ENCODE data around the gene KRT6C.

KRT6C gene

DNA sequence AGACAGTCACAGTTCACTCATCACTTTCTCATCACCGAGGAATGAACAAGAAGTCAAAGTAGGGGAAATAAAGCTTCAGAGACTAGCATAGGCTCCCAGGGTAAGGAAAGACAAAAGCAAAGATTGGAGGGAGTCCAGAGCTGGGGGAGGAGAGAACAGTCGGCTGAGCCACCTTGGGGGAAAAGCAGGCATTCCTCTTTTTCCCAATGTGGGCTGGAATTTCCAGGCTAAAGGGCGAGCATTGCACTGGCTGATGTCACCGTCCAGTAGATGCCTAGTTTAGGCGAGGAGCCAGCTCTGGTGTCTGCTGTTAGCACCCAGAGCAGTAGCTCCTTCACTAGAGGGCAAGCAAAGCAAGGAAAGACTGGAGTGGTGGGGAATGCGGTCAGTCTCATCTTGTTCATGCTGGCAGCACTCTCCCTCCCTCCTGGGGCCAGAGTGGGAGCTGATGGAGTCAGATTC is 31.0 kb downstream of the KRT6C start:
- peak; percentile 11 for DNase-seq (ENCODE audit: low read depth, low spot score)
- H3K36me3 ChIP-seq (ENCODE audit: control insufficient read depth, insufficient read depth, low read length), result no peaks in the 10 kb centered on the region
- H3K27me3 ChIP-seq (ENCODE audit: control insufficient read depth, insufficient read depth, low read length), result no peaks in the 10 kb centered on the region
- no peaks in the 10 kb centered on the region for H3K9me3 ChIP-seq (ENCODE audit: control insufficient read depth, insufficient read depth, low read length)
- H3K27ac ChIP-seq (ENCODE audit: low read length), result no peak overlapping the region
- WGBS (ENCODE audit: insufficient coverage, insufficient read length), result no CpG with 5 or more reads among the region's 6 CpGs
- H3K4me3 ChIP-seq (ENCODE audit: low read length), result no peak overlapping the region
- peaks cover 3% of the 10 kb centered on the region for H3K4me1 ChIP-seq (ENCODE audit: control insufficient read depth, insufficient read depth, low read length)

DNA sequence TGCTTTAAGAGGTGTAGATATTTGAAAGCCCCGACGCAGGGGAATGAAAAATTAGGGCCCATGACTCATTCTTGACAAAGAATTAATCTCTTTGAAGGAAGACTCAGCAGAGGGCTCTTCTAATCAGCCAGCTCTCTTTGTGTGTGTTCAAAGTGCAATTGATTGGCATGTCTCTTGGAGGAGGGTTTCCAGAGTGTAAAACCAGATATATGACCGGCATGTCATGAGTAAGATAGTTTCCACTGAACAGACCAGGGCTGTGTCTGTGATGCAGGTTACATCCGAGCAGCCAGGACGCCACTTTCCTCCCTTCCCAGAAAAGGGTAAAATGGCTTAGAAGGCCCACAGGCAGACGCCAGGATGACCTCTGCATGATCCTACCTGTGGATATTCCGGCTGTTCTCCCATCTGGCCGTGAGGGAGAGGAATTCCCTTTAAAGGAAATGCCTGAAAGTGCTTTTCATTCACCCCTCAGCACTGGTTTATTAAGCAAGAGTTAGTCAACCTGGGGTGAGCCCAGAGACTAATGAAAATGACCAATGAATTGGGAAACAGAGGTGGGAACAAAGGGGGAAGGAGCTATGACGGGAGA is 32.2 kb downstream of the KRT6C start:
- no peaks in the 10 kb centered on the region for H3K36me3 ChIP-seq (ENCODE audit: control insufficient read depth, insufficient read depth, low read length)
- H3K27ac ChIP-seq (ENCODE audit: low read length), result no peak overlapping the region
- whole genome bisulfite sequencing (ENCODE audit: insufficient coverage, insufficient read length), result no CpG with 5 or more reads among the region's 9 CpGs
- no peak for DNase-seq (ENCODE audit: low read depth, low spot score)
- H3K9me3 ChIP-seq (ENCODE audit: control insufficient read depth, insufficient read depth, low read length), result no peaks in the 10 kb centered on the region
- H3K4me1 ChIP-seq (ENCODE audit: control insufficient read depth, insufficient read depth, low read length), result peaks cover 3% of the 10 kb centered on the region
- no peak overlapping the region for H3K4me3 ChIP-seq (ENCODE audit: low read length)
- no peaks in the 10 kb centered on the region for H3K27me3 ChIP-seq (ENCODE audit: control insufficient read depth, insufficient read depth, low read length)

DNA sequence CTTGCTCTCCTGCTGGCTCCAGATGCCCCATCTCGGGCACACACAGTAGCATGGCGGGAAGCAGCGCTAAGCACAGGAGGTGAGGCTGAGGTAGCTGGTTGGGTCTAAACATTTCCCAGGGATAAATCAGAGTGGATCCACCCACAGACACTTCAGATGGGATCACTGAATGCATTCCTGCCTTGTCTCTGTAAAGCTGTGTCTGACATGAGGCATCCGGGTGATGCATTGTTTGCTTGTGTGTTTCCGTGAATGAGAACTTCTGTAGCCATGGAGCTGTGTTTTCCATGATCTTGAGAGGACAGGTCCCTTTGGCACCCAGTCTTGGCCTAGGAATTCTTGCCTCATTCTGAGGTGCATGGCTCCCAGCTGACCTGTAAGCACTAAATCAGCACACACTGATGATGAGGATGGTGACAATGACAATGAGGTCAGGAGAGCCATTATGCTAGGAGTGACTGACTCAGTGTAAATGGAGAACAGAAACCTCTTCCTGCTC is 32.7 kb downstream of the KRT6C start:
- Histone ChIP-seq H3K4me3 (ENCODE audit: low read length) (no peak overlapping the region), H3K9me3 (ENCODE audit: control insufficient read depth, insufficient read depth, low read length) (no peaks in the 10 kb centered on the region), H3K4me1 (ENCODE audit: control insufficient read depth, insufficient read depth, low read length) (peaks cover 3% of the 10 kb centered on the region), H3K27me3 (ENCODE audit: control insufficient read depth, insufficient read depth, low read length) (no peaks in the 10 kb centered on the region), H3K36me3 (ENCODE audit: control insufficient read depth, insufficient read depth, low read length) (no peaks in the 10 kb centered on the region), H3K27ac (ENCODE audit: low read length) (no peak overlapping the region)
- no CpG with 5 or more reads among the region's 5 CpGs for WGBS (ENCODE audit: insufficient coverage, insufficient read length)
- no peak for DNase-seq (ENCODE audit: low read depth, low spot score)

- no peaks in the 10 kb centered on the region for H3K36me3 ChIP-seq (ENCODE audit: control insufficient read depth, insufficient read depth, low read length)
- H3K27ac ChIP-seq (ENCODE audit: low read length), result no peak overlapping the region
- no peak for DNase-seq (ENCODE audit: low read depth, low spot score)
- H3K27me3 ChIP-seq (ENCODE audit: control insufficient read depth, insufficient read depth, low read length), result no peaks in the 10 kb centered on the region
- H3K4me1 ChIP-seq (ENCODE audit: control insufficient read depth, insufficient read depth, low read length), result peaks cover 3% of the 10 kb centered on the region
- H3K4me3 ChIP-seq (ENCODE audit: low read length), result no peak overlapping the region
- WGBS (ENCODE audit: insufficient coverage, insufficient read length), result no CpG with 5 or more reads among the region's 2 CpGs
- H3K9me3 ChIP-seq (ENCODE audit: control insufficient read depth, insufficient read depth, low read length), result no peaks in the 10 kb centered on the region
Measured at GRCh38 chr12:52439845-52440244, 33.8 kb downstream of the KRT6C start.

- Histone ChIP-seq H3K27ac (ENCODE audit: low read length) (no peak overlapping the region), H3K4me1 (ENCODE audit: control insufficient read depth, insufficient read depth, low read length) (peaks cover 3% of the 10 kb centered on the region), H3K9me3 (ENCODE audit: control insufficient read depth, insufficient read depth, low read length) (no peaks in the 10 kb centered on the region), H3K4me3 (ENCODE audit: low read length) (no peak overlapping the region), H3K27me3 (ENCODE audit: control insufficient read depth, insufficient read depth, low read length) (no peaks in the 10 kb centered on the region), H3K36me3 (ENCODE audit: control insufficient read depth, insufficient read depth, low read length) (no peaks in the 10 kb centered on the region)
- DNase-seq (ENCODE audit: low read depth, low spot score), result no peak
- WGBS (ENCODE audit: insufficient coverage, insufficient read length), result no CpG with 5 or more reads among the region's 8 CpGs
Measured at GRCh38 chr12:52439420-52439819, 34.2 kb downstream of the KRT6C start.

DNA sequence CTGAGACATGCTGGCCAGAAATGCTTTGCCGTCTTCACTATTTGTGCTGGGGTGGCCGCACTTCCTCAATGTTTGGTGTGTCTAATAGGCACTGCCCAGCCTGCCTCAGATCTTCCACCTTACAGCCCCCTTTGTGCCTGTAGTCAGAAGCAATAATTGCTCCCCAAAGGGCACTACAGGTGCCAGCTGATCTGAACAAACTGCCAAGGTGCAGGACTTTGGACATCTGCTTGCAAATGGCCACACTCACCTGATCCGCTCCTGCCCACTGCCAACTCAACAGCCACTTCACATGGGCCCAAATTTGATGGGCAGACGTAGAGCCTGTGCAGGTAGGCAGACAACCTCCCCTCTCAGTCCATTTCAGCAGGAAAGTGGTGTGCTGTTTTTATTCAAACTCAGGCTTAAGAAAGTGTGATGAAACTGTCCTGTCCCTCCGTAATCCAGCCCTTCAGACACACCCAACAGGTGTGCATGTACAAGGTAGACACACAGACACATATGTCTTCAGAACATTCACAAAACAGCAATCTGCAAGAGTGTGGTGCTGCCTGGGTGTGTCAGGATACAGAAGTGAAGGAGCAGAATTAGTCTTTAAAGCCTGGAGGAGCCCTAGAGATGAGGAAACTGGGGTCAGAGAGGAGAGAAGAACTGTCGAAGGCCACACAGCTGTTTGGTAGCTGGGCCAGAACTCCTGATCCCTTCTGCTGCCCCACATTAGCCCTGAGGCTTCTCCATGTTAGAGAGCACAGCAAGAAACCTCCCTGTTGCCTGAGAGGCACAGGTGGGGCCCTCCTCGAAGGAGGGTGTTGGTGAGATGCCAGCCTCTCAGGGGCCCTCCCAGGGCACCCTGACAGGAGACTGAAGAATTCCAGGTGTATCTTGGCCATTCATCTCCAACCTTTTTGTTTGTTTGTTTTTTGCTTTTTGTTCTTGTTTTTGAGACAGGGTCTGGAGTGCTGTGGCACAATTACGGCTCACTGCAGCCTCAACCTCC is 35.0 kb downstream of the KRT6C start:
- DNase-seq (ENCODE audit: low read depth, low spot score), result no peak
- Histone ChIP-seq H3K27ac (ENCODE audit: low read length) (no peak overlapping the region), H3K36me3 (ENCODE audit: control insufficient read depth, insufficient read depth, low read length) (no peaks in the 10 kb centered on the region), H3K4me3 (ENCODE audit: low read length) (no peak overlapping the region), H3K9me3 (ENCODE audit: control insufficient read depth, insufficient read depth, low read length) (no peaks in the 10 kb centered on the region), H3K4me1 (ENCODE audit: control insufficient read depth, insufficient read depth, low read length) (peaks cover 4% of the 10 kb centered on the region), H3K27me3 (ENCODE audit: control insufficient read depth, insufficient read depth, low read length) (no peaks in the 10 kb centered on the region)
- no CpG with 5 or more reads among the region's 8 CpGs for WGBS (ENCODE audit: insufficient coverage, insufficient read length)

DNA sequence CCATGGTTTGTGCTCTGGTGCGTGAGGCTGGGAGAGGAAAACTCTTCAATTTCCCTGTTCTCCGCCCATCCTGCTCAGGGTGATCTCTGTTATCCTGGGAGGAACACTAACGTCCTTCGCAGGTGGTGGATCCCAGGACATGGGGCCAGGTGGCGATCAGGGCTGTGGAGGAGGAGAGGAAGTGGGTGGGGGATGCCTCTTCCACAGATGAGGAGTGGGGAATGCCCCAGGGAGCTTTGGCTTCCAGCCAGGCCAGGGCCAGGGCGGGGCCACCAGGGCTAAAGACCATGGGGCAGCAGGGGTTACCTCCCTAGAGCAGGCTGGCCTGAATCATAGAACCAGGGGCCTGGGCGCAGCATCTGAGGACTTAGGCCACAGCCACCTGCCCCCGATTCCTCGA is 36.1 kb downstream of the KRT6C start:
- peaks cover 3% of the 10 kb centered on the region; the same call in 1 of the 2 replicates for H3K4me1 ChIP-seq (ENCODE audit: control insufficient read depth, insufficient read depth, low read length)
- H3K27me3 ChIP-seq (ENCODE audit: control insufficient read depth, insufficient read depth, low read length), result no peaks in the 10 kb centered on the region
- no peak overlapping the region for H3K27ac ChIP-seq (ENCODE audit: low read length)
- no peak for DNase-seq (ENCODE audit: low read depth, low spot score)
- WGBS (ENCODE audit: insufficient coverage, insufficient read length), result no CpG with 5 or more reads among the region's 9 CpGs
- no peaks in the 10 kb centered on the region for H3K9me3 ChIP-seq (ENCODE audit: control insufficient read depth, insufficient read depth, low read length)
- H3K4me3 ChIP-seq (ENCODE audit: low read length), result no peak overlapping the region
- H3K36me3 ChIP-seq (ENCODE audit: control insufficient read depth, insufficient read depth, low read length), result no peaks in the 10 kb centered on the region

- Histone ChIP-seq H3K9me3 (ENCODE audit: control insufficient read depth, insufficient read depth, low read length) (no peaks in the 10 kb centered on the region), H3K27me3 (ENCODE audit: control insufficient read depth, insufficient read depth, low read length) (no peaks in the 10 kb centered on the region), H3K4me3 (ENCODE audit: low read length) (no peak overlapping the region), H3K4me1 (ENCODE audit: control insufficient read depth, insufficient read depth, low read length) (peaks cover 3% of the 10 kb centered on the region; the same call in 1 of the 2 replicates), H3K27ac (ENCODE audit: low read length) (no peak overlapping the region), H3K36me3 (ENCODE audit: control insufficient read depth, insufficient read depth, low read length) (no peaks in the 10 kb centered on the region)
- WGBS (ENCODE audit: insufficient coverage, insufficient read length), result no CpG with 5 or more reads among the region's 9 CpGs
- DNase-seq (ENCODE audit: low read depth, low spot score), result no peak
Measured at GRCh38 chr12:52436828-52437474, 36.7 kb downstream of the KRT6C start.

DNA sequence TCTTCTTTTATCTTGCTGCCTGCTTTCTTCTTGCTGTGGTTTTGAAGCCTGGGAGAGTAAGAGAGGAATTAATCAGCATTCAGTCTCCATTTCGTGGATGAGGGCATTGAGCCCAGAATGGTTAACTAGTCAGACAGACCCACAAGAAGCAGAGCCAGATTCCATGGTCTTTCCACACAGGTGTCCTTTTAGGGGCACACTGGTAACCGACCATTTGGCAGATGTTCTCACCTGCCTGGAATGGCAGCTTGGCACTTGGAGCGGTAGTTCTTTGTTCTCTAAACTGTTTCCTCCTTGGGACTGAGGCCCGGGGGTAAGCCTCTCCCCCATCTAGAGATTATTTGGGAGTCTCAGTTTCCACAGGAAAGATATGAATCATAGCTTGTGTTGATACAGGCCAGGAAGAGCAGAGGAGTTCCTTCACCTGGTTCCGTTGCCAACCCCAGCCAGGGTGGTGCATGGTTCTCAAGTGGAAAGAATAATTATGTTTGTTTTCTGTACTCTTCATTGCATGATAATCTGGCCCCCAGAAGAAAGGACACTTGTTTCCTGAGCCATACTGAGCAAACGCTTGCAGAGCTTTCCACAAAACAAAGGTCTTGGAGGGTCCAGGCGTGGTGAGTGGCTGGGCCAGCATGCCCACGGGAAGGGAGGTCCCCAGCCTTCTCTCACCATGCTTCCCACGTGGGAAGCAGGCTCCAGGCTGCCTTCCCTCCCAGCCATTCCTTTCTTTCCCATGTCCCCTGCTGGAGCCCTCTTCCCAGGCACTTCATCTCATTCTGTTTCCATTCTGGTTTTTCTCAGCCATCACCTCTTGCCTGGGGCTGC is 37.4 kb downstream of the KRT6C start:
- Histone ChIP-seq H3K27ac (ENCODE audit: low read length) (no peak overlapping the region), H3K4me3 (ENCODE audit: low read length) (no peak overlapping the region), H3K9me3 (ENCODE audit: control insufficient read depth, insufficient read depth, low read length) (no peaks in the 10 kb centered on the region), H3K27me3 (ENCODE audit: control insufficient read depth, insufficient read depth, low read length) (no peaks in the 10 kb centered on the region), H3K4me1 (ENCODE audit: control insufficient read depth, insufficient read depth, low read length) (0 out of 2 replicates have a peak, but pooled peaks cover 1% of the 10 kb centered on the region), H3K36me3 (ENCODE audit: control insufficient read depth, insufficient read depth, low read length) (no peaks in the 10 kb centered on the region)
- no CpG with 5 or more reads among the region's 9 CpGs for WGBS (ENCODE audit: insufficient coverage, insufficient read length)
- DNase-seq (ENCODE audit: low read depth, low spot score), result no peak

- Histone ChIP-seq H3K27me3 (ENCODE audit: control insufficient read depth, insufficient read depth, low read length) (no peaks in the 10 kb centered on the region), H3K27ac (ENCODE audit: low read length) (no peak overlapping the region), H3K4me1 (ENCODE audit: control insufficient read depth, insufficient read depth, low read length) (0 out of 2 replicates have a peak, but pooled peaks cover 1% of the 10 kb centered on the region), H3K9me3 (ENCODE audit: control insufficient read depth, insufficient read depth, low read length) (no peaks in the 10 kb centered on the region), H3K36me3 (ENCODE audit: control insufficient read depth, insufficient read depth, low read length) (no peaks in the 10 kb centered on the region), H3K4me3 (ENCODE audit: low read length) (no peak overlapping the region)
- no CpG with 5 or more reads among the region's 6 CpGs for WGBS (ENCODE audit: insufficient coverage, insufficient read length)
- DNase-seq (ENCODE audit: low read depth, low spot score), result no peak
Measured at GRCh38 chr12:52435659-52435999, 38.0 kb downstream of the KRT6C start.

Data from iPS DF 6.9 (cell line).